Loucy (cell line): Measurements from ENCODE around the gene LEUTX.
A peak's percentile ranks its signal among the peaks of the same experiment; 100 is the strongest.

Source experiments
- EZH2phosphoT487 ChIP-seq: fragments of 200-600 bp; IDR thresholded peaks from 2 replicates; pipeline ENCODE4 v1.6.1; 2018; ENCODE audit warnings: antibody characterized with exemption, mild to moderate bottlenecking, moderate library complexity, borderline replicate concordance
- TF ChIP-seq, protein P1 (sequence below): fragments of 200-600 bp; sonication (generic); conservative IDR thresholded peaks from 2 replicates; pipeline ENCODE4 v1.5.1; 2014; ENCODE audit warnings: mild to moderate bottlenecking, antibody characterized with exemption, low read length

GRCh38 chr19:39792999-39793546, 14.4 kb downstream of the LEUTX start:
- TF ChIP-seq EZH2phosphoT487 = no peak
- TF ChIP-seq, protein P1, sequence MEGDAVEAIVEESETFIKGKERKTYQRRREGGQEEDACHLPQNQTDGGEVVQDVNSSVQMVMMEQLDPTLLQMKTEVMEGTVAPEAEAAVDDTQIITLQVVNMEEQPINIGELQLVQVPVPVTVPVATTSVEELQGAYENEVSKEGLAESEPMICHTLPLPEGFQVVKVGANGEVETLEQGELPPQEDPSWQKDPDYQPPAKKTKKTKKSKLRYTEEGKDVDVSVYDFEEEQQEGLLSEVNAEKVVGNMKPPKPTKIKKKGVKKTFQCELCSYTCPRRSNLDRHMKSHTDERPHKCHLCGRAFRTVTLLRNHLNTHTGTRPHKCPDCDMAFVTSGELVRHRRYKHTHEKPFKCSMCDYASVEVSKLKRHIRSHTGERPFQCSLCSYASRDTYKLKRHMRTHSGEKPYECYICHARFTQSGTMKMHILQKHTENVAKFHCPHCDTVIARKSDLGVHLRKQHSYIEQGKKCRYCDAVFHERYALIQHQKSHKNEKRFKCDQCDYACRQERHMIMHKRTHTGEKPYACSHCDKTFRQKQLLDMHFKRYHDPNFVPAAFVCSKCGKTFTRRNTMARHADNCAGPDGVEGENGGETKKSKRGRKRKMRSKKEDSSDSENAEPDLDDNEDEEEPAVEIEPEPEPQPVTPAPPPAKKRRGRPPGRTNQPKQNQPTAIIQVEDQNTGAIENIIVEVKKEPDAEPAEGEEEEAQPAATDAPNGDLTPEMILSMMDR = peak; percentile 94
